ENCODE measurements around the gene NBR1.
"Not testable (repeated sequence)": the region's sequence is repeated elsewhere in the genome, so short reads cannot be mapped to it uniquely, and the experiment has no call there.

NBR1 gene

DNA sequence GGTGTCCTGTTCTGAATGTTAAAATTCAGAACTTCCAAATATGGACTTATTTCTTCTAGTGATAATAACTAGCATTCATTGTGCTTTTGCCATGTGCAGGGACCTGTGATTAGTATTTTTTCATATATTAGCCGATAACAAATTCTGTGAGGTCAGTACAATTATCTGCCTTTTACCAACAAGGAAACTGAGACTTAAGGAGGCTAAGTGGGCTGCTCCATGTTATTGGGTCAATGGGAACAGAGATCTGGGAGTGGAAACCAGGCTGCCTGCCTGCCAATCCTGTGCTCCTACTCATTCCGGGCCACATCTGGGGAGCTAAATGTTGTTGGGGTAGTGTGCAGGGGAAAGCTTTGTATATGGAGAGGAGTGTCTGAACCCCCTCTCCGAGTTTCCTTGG, 44.3 kb downstream of the NBR1 start:
- no peak for DNase-seq

DNA sequence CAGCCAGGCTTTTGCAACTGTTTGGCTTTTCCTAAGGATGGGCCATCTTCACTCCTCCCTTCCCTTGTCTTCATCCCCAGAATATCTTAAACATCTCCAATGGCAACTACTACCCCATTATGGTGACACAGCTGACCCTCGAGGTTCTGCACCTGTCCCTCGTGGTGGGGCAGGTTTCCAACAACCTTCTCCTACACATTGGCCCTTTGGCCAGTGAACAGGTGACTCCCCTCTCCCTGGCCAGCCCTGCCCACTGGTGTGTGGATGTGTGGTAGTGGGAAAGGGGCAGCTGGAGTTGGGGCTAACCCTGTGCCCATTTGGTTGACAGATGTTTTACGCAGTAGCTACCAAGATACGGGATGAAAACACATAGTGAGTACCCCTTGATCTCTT, 45.4 kb downstream of the NBR1 start:
- DNase-seq = no peak

DNA sequence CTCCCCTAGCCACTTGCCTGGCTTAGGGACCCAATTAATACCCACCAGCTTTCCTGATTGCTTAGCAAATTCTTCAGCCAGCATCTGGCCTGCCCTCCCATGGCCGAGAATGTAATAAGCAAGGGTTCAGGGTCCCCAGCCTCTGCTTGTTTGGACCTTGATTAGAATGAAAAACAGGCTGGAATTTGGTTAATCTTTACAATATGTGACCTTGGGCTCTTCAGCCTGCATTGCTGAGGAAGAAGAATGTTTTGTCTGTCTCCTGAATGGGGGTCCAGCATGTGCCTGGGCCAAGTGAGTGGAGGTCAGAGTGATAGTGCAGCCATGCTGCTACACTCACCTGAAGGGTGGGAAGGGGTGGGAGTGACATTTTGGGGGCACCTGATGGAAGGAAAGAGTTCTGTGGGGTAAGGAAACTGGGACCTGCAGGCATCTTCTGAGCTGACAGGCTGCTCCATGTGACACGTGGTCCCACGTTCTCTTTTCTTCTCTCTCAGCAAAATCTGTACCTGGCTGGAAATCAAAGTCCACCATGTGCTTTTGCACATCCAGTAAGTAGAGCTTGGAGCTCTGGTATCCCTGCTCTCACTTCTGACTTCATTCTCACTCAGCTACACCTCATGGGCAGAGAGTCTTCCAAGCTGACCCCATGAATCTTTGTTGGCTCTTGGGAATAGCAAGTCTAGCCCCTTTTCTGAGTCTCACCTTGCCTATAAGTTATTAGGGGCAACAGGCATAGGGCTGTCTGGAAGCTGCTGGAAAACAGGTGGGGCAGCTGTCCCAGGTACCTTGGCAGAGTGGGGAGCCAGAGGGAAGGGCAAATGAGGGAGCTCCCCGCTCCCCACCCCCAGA, 46.0 kb downstream of the NBR1 start:
- no peak for DNase-seq

DNA sequence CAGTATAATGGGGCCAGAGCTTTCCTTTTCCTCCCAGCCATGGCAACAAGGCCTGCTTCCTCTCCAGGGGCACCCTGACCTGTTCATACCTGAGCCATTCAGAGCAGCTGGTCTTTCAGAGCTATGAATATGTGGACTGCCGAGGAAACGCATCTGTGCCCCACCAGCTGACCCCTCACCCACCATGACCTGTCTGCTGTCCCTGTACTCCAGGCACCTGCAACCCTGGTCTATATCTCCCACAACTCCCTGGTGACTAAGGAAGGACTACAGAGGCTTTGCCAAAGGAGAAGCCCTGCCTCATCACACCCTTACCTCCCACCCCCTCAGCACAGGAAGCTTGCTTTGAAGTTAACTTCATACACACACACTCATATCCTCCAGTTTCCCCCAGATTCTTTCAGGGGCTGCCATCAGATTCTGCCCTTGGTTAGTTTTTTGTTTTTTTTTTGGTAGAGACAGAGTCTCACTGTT, 46.6 kb downstream of the NBR1 start:
- DNase-seq = no peak

DNA sequence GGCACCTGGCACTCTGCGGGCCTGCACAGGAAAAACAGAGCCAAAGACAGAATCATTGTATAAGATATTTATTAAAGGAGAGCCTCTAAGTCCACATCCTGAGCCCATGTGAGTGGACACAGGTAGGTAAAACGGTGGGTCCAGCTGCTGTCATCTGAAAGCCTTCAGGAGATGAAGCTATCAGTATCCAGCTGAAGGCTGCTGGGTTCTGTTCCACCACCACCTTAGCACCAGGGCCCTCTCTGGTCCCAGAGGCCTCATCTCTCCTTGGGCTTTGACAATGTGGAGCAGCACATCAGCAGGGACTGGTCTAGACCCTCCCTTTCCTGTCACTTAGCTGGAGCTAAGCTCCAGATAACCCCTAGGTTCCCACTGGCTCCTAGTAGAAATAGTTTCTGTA, 48.0 kb downstream of the NBR1 start:
- no peak for DNase-seq

DNA sequence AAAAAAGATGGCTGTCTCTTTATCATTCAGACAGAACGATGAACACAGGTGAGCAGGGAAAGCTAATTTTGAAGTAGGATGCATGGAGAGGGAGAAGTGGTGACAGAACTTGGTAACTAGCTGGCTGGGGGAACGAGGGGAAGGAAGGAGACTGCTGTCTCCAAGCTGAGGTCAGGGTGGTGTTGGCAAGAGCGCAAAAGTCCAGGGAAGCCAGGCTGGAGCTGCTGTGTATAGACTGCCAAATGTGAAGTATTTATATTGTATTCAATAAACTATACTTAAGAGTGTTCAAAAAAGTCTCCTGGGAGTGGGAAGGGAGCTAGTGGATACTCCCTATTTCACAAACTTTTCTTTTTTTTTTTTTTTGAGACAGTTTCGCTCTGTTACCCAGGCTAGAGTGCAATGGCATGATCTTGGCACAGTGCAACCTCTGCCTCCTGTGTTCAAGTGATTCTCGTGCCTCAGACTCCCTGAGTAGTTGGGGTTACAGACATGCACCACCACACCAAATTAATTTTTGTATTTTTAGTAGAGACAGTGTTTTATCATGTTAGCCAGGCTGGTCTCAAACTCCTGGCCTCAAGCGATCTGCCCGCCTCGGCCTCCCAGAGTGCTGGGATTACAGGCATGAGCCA, 48.8 kb downstream of the NBR1 start:
- no peak for DNase-seq

DNA sequence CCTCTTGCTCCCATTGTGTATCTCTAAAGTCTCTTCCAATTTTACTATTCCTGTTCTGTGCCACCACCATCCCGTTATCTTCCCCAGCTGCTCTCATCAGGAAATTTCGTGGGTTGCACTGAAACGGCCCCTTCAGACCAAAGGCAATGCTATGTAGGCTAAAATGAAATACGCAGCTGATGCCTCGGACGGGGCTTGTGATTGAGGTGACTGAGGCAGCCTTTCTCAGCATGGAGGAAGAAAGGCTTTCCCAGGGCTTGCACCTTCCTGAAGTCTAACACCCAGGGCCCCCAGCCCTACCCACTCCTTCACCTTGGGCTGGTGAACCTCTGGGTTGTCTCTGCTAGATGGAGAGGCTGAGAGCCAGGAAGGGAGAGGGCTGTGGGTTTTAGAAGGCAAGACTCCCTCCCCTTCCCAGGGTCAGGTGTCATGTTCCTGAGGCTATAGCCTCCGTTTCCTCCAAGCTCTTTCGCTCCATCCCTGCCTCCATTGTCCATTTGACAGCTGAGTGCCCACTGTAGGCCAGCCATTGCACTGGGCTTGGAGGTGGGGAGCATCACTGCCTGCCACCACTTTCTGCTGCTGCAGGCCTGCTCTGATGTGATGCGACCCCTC, 49.6 kb downstream of the NBR1 start:
- DNase-seq = no peak

DNA sequence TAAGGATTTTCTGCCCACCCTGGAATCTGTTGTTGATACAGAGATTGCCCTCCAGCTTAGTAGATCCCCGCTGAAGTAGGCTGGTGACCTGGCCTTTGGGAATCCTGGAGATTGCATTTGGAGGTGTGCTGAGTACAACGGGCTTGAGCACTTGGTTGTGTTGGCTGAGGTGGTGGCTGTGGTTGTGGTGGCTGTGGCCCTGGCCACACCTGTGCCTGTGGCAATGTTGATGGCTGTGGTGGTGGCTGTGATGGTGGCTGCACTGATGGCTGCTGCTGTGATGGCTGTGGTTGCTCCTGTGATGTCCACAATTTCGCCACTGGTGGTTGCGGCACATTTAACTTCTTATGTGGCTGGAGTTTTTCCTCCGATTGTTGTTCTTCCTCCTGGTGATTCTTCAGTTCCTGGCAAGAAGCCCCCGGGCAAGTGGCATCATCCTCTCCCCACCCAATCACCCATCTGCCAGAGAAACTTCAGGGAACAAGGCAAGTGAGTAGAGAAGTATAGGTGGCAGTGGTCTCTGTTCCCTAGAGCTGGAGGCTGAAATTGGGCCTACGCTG, 53.2 kb downstream of the NBR1 start:
- DNase-seq = no peak

DNA sequence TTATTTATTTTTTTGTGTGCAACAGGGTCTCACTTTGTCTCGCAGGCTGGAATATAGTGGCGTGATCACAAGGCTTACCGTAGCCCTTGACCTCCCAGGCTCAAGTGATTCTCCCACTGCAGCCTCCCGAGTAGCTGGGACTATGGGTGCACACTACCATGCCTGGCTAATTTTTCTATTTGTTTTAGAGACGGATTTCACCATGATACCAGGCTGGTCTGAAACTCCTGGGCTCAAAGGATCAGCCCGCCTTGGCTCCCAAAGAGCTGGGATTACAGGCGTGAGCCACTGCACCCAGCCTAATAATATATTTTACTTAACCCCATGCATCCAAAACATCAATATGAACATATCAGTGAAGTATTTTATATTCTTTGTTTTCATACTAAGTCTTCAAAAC, 55.4 kb downstream of the NBR1 start:
- DNase-seq = no peak

DNA sequence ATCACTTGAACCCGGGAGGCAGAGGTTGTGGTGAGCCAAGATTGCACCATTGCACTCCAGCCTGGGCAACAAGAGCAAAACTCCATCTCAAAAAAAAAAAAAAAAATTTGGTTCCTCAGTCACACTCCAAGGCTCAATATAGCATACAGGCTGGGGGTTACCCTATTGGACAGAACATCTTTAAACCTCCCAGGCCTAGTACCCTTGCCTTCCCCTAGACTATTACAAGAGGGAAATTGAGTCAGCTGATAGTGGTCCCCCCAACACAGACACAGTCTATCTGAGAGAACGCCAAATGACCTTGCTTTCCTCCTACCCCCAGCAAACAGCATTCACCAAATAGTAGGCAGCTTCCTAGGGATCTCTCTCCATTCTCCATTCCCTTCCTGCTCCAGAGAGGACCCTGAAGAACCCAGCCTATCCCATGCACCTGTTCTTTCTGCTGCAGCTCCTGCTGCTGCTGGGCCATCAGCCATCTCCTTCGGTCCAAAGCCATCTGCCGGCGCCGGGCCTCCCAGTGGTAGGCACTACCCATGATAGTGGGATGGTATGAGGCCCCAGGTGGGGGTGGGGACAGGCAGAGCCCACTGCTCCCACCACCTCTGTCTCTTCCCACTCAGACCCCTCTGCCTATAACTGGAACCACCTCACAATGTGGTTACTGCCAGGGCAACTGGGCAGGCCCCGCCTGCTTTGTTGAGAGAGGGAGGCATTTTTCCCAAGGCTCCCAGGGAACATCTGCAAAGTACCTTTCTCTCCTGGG, 57.2 kb downstream of the NBR1 start, which contains the start of gene CCDC200:
Gene CCDC200, minus strand, starts transcription at position 604 of the 763 bp plus-strand sequence. Its CDS starts 69 bp downstream, at position 535.
- not testable (repeated sequence) for DNase-seq

DNA sequence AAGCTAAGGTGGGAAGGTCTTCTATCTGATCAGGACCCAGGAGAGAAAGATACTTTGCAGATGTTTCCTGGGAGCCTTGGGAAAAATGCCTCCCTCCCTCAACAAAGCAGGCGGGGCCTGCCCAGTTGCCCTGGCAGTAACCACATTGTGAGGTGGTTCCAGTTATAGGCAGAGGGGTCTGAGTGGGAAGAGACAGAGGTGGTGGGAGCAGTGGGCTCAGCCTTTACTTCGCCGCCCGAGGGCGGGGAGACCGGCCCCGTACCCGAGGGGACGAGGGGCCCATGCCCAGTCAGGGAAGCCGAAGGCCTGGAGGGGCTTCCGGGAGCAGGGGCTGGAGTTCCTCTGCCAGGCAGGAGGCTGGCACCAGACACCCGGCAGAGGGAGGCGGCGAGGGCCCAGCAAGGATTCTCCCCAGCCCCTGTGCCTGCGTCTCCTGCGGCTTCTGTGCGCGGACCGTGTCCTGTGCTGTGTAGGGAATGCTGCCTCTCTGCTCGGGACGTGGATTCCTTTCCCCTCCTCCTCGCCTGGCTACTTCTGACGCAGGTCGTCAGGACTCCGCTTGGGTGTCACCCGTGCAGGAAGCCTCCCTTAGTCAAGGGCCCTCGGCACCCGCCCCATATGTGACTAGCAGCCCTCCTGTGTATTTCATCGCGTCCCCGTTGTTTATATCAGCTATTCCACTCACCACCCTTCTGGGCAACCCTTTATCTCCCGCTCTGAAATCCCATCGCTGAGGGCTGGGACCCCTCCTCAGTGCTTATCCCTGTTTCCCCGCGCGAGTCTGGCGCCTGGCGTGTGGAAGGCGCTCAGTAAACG, 60.4 kb downstream of the NBR1 start:
- not testable (repeated sequence) for DNase-seq

DNA sequence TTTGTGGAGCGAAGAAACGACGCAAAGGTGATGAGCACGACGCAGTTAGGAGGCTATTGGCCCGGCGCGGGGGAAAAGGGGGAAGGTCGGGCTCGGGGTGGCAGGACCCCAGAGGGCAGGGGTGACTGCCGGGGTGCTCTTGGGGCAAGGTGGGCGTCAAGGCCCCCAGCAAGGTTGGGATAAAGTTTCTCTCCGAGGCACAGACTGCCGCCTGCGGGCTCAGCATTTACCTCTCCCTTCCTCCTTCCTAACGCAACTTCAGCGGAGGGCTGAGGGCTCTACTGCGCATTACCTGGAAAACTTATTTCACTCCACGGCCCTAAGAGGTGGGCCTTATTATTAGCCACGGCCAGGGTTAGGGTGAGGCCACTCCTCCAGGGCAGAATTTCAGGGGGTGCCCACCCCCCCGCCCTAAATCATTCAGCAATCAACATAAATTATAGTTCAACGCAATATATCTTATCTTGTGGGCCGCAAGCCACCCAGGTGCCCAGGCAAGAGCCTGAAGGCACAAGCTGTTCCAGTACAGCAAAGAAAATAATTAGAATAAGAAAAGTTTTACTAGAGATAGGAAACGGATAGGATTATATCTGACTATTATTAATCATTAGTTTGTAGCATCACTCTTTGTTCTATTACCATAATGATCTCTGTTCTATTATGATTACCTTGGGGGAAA, 61.1 kb downstream of the NBR1 start:
- DNase-seq = not testable (repeated sequence)

DNA sequence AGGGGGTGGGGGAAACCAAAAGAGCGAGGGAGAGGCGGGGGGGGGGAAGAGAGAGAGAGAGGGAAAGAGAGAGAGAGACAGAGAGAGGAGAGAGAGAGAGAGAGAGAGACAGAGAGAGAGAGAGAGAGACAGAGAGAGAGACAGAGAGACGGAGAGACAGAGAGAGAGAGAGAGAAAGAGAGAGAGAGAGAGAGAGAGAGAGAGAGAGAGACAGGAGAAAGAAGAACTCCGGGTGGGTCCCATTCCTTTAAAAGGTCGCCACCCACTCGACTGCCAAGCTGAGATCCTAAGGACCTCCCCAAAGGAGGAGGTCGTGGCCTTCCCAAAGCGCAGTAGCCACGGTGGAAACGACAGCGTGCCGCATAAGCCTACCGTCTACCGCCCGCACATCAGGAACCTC, 62.2 kb downstream of the NBR1 start:
- DNase-seq = not testable (repeated sequence)

DNA sequence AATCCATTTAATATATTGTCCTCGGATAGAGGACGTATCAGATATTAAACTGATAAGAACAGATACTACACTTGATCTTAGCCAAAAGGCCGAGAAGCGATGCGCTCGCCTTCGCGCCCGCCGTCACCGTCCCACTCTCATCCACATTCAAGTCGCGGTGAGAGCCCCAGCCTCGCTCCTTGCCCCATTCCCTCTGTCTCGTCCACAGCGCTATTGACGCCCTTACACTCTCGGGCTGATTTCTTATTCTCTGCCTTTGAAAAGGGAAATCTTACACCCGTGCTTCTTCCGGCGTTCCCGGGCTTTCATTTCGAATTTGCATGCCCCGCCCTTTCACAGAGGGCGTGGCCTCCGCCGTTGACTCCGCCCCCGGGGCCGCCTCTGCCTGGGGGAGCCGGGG, 62.9 kb downstream of the NBR1 start, which contains the start of gene RNU2-1:
Gene RNU2-1, minus strand, starts transcription at position 101 of the 400 bp plus-strand sequence.
- not testable (repeated sequence) for DNase-seq

DNA sequence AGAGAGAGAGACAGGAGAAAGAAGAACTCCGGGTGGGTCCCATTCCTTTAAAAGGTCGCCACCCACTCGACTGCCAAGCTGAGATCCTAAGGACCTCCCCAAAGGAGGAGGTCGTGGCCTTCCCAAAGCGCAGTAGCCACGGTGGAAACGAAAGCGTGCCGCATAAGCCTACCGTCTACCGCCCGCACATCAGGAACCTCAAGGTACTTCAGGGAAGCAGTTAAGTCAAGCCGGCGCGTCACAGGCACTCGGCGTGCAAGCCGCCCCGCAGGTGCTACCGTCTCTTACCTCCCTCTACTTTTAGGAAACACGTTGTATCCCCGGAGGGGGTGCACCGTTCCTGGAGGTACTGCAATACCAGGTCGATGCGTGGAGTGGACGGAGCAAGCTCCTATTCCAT, 68.6 kb downstream of the NBR1 start:
- DNase-seq = not testable (repeated sequence)

DNA sequence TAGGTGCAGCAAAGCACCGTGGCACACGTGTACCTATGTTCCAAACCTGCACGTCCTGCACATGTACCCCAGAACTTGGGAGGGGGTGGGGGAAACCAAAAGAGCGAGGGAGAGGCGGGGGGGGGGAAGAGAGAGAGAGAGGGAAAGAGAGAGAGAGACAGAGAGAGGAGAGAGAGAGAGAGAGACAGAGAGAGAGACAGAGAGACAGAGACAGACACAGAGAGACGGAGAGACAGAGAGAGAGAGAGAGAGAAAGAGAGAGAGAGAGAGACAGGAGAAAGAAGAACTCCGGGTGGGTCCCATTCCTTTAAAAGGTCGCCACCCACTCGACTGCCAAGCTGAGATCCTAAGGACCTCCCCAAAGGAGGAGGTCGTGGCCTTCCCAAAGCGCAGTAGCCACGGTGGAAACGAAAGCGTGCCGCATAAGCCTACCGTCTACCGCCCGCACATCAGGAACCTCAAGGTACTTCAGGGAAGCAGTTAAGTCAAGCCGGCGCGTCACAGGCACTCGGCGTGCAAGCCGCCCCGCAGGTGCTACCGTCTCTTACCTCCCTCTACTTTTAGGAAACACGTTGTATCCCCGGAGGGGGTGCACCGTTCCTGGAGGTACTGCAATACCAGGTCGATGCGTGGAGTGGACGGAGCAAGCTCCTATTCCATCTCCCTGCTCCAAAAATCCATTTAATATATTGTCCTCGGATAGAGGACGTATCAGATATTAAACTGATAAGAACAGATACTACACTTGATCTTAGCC, 69.8 kb downstream of the NBR1 start:
- not testable (repeated sequence) for DNase-seq

DNA sequence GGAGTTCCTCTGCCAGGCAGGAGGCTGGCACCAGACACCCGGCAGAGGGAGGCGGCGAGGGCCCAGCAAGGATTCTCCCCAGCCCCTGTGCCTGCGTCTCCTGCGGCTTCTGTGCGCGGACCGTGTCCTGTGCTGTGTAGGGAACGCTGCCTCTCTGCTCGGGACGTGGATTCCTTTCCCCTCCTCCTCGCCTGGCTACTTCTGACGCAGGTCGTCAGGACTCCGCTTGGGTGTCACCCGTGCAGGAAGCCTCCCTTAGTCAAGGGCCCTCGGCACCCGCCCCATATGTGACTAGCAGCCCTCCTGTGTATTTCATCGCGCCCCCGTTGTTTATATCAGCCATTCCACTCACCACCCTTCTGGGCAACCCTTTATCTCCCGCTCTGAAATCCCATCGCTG, 75.4 kb downstream of the NBR1 start:
- not testable (repeated sequence) for DNase-seq

Data from DMS79 (cell line).